GM23338 (cell line): ENCODE data around the gene RRP12. TPM values are rescaled to one million over a fixed set of nuclear protein-coding genes. Genes with fewer than 3 reads are reported as not detected.

ENCODE experiments used
- ATAC-seq: fragments of 200-7000 bp; cut with Tn5 transposase; 3 replicates; pipeline ENCODE4 v1.9.1; 2020
- DNase-seq: peaks from one replicate; pipeline ENCODE4 v3.0.0-alpha.2; 2015; ENCODE audit warnings: low spot score
- H2AFZ ChIP-seq: fragments of 200-600 bp; sonication (generic); 2 replicates; pipeline ENCODE4 v1.8.0; 2016; ENCODE audit warnings: antibody characterized with exemption, mild to moderate bottlenecking, moderate library complexity
- H3F3A ChIP-seq: fragments of 200-600 bp; sonication (generic); replicated peaks from 2 replicates; pipeline ENCODE4 v1.8.0; 2017; ENCODE audit warnings: antibody characterized with exemption, mixed run types, low read depth
- H3K27ac ChIP-seq: fragments of 200-600 bp; sonication (generic); 2 replicates; pipeline ENCODE4 v1.6.1; 2016; ENCODE audit warnings: low read depth
- H3K27me3 ChIP-seq: fragments of 200-600 bp; sonication (generic); 2 replicates; pipeline ENCODE4 v1.8.0; 2016; ENCODE audit warnings: mild to moderate bottlenecking, mixed run types, moderate library complexity; ENCODE audit not compliant: insufficient read depth
- H3K36me3 ChIP-seq: fragments of 200-600 bp; sonication (generic); 2 replicates; pipeline ENCODE4 v1.8.0; 2016; ENCODE audit warnings: mild to moderate bottlenecking; ENCODE audit not compliant: insufficient read depth
- H3K4me1 ChIP-seq: fragments of 200-600 bp; sonication (generic); 2 replicates; pipeline ENCODE4 v1.8.0; 2016; ENCODE audit warnings: mild to moderate bottlenecking, moderate library complexity; ENCODE audit not compliant: insufficient read depth
- H3K4me2 ChIP-seq: fragments of 200-600 bp; sonication (generic); 2 replicates; pipeline ENCODE4 v1.7.1; 2017; ENCODE audit warnings: mixed run types
- H3K4me3 ChIP-seq: fragments of 200-600 bp; sonication (generic); 2 replicates; pipeline ENCODE4 v1.6.1; 2016; ENCODE audit warnings: mixed run types
- H3K79me2 ChIP-seq: fragments of 200-600 bp; sonication (generic); replicated peaks from 2 replicates; pipeline ENCODE4 v1.8.0; 2017; ENCODE audit warnings: mild to moderate bottlenecking; ENCODE audit not compliant: insufficient read depth
- H3K9me2 ChIP-seq: fragments of 200-600 bp; sonication (generic); 2 replicates; pipeline ENCODE4 v1.8.0; 2017; ENCODE audit not compliant: insufficient read depth
- H4K20me1 ChIP-seq: fragments of 200-600 bp; sonication (generic); replicated peaks from 2 replicates; pipeline ENCODE4 v1.8.0; 2017; ENCODE audit warnings: mild to moderate bottlenecking; ENCODE audit not compliant: insufficient read depth
- H3K27ac Mint-ChIP-seq: 2 replicates; pipeline ENCODE4 v1.8.0; 2020; ENCODE audit warnings: inconsistent platforms, mild to moderate bottlenecking, moderate library complexity, mixed read lengths
- H3K27me3 Mint-ChIP-seq: 3 replicates; pipeline ENCODE4 v1.8.0; 2022; ENCODE audit warnings: low read depth, mild to moderate bottlenecking, moderate library complexity, mixed read lengths, inconsistent platforms; ENCODE audit not compliant: insufficient read depth, poor library complexity
- H3K36me3 Mint-ChIP-seq: 3 replicates; pipeline ENCODE4 v1.8.0; 2021; ENCODE audit warnings: low read depth, mild to moderate bottlenecking, inconsistent platforms, moderate library complexity, mixed read lengths
- H3K4me1 Mint-ChIP-seq: 3 replicates; pipeline ENCODE4 v1.8.0; 2020; ENCODE audit warnings: mild to moderate bottlenecking, inconsistent platforms, mixed read lengths
- H3K4me3 Mint-ChIP-seq: 3 replicates; pipeline ENCODE4 v1.8.0; 2021; ENCODE audit warnings: moderate library complexity, mild to moderate bottlenecking, inconsistent platforms, mixed read lengths
- H3K9me3 Mint-ChIP-seq: 3 replicates; pipeline ENCODE4 v1.8.0; 2020; ENCODE audit warnings: moderate library complexity, mild to moderate bottlenecking, inconsistent platforms, mixed read lengths
- CREB1 ChIP-seq: fragments of 250-450 bp; sonication (Bioruptor Pico); IDR thresholded peaks from 2 replicates; pipeline ENCODE4 v1.5.0; 2020; ENCODE audit warnings: low read depth, mild to moderate bottlenecking, moderate library complexity
- EZH2 ChIP-seq: fragments of 200-600 bp; sonication (generic); IDR thresholded peaks from one replicate; pipeline ENCODE4 v1.8.0; 2017; ENCODE audit warnings: antibody characterized with exemption, mild to moderate bottlenecking, low read depth; ENCODE audit not compliant: unreplicated experiment
- JUNB ChIP-seq: IDR thresholded peaks from one replicate; pipeline ENCODE4 v1.6.1; 2016; ENCODE audit warnings: antibody characterized with exemption; ENCODE audit not compliant: unreplicated experiment
- NANOG ChIP-seq: IDR thresholded peaks from 2 replicates; pipeline ENCODE4 v1.6.1; 2016; ENCODE audit warnings: antibody characterized with exemption, borderline replicate concordance
- POLR2AphosphoS5 ChIP-seq: IDR thresholded peaks from 2 replicates; pipeline ENCODE4 v1.6.1; 2016; ENCODE audit warnings: antibody characterized with exemption, low read depth
- STAT1 ChIP-seq: IDR thresholded peaks from one replicate; pipeline ENCODE4 v1.6.1; 2016; ENCODE audit warnings: antibody characterized with exemption; ENCODE audit not compliant: unreplicated experiment
- ZNF114 ChIP-seq: fragments of 250-450 bp; sonication (Bioruptor Pico); IDR thresholded peaks from 2 replicates; pipeline ENCODE4 v1.5.0; 2020; ENCODE audit warnings: mild to moderate bottlenecking, moderate library complexity
- ZNF331 ChIP-seq: fragments of 250-450 bp; sonication (Bioruptor Pico); IDR thresholded peaks from 2 replicates; pipeline ENCODE4 v1.5.0; 2020; ENCODE audit warnings: low read depth, mild to moderate bottlenecking, moderate library complexity
- polyA plus RNA-seq: library from polyadenylated mRNA; unstranded; fragments of >200 nt; fragmentation: Nextera tagmentation; extraction: Ambion mirVana; gene quantifications from 2 replicates; pipeline ENCODE4 v1.2.1, GENCODE V29; 2016
- total RNA-seq: library from RNA; depleted of rRNA; stranded (reverse); fragments of >200 nt; shearing (Covaris generic); gene quantifications from 2 replicates; pipeline ENCODE4 v1.2.3, GENCODE V29; 2014
- TF ChIP-seq, protein P1 (sequence below): IDR thresholded peaks from one replicate; pipeline ENCODE4 v1.6.1; 2018; ENCODE audit warnings: antibody characterized with exemption; ENCODE audit not compliant: unreplicated experiment
- TF ChIP-seq, protein P2 (sequence below): fragments of 250-450 bp; sonication (Bioruptor Pico); IDR thresholded peaks from 2 replicates; pipeline ENCODE4 v1.5.0; 2020; ENCODE audit warnings: mild to moderate bottlenecking, moderate library complexity
- TF ChIP-seq, protein P3 (sequence below): IDR thresholded peaks from 2 replicates; pipeline ENCODE4 v1.6.1; 2016; ENCODE audit warnings: antibody characterized with exemption

Gene RRP12
- total and polyA plus RNA-seq, 2 experiments from 2014 or later = 53.4 to 62.6 TPM

DNA sequence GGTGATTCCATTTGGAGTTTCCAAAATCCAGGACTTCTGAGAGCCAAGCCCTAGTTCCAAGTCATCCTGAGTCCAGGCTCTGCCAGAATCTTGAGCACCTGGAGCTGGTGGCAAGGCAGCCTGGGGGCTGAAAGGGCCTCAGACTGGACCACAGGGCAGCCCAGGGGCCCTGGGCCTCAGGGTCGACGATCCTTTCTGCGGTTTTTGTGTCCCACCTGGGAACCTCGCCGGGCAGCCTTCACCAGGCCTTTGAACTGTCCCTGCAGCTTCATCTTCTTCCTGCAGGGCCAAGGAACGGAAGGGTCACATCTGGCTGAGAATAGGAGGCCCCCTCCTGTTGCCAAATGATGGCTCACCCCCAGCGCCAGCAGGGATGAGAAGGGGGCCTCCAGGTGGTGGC, 44.2 kb downstream of the RRP12 start:
- no peak overlapping the region for H3K4me3 ChIP-seq
- H3K27ac ChIP-seq = 0 out of 2 replicates have a peak overlapping the region, but pooled peaks have one; percentile 26
- peaks cover 10% of the 10 kb centered on the region for H3F3A ChIP-seq
- H2AFZ ChIP-seq = no peak overlapping the region
- H3K36me3 ChIP-seq = peaks cover 11% of the 10 kb centered on the region; the same call in 1 of the 2 replicates
- ATAC-seq = no peak
- no peaks in the 10 kb centered on the region for H3K79me2 ChIP-seq
- no peak overlapping the region for H3K27ac Mint-ChIP-seq
- DNase-seq = no peak
- no peaks in the 10 kb centered on the region for H3K27me3 ChIP-seq
- H4K20me1 ChIP-seq = no peaks in the 10 kb centered on the region; the same call in 1 of the 2 replicates
- peaks cover 49% of the 10 kb centered on the region for H3K36me3 Mint-ChIP-seq
- peaks cover 10% of the 10 kb centered on the region for H3K27me3 Mint-ChIP-seq
- no peak overlapping the region for H3K4me2 ChIP-seq
- H3K4me1 Mint-ChIP-seq = peaks cover 5% of the 10 kb centered on the region; the same call in 2 of the 3 replicates
- TF ChIP-seq NANOG (no peak), CREB1 (CRISPR knock-in tag) (no peak)
- no peaks in the 10 kb centered on the region for H3K9me3 Mint-ChIP-seq
- H3K4me3 Mint-ChIP-seq = no peak overlapping the region
- H3K9me2 ChIP-seq = no peaks in the 10 kb centered on the region
- 0 out of 2 replicates have a peak, but pooled peaks cover 2% of the 10 kb centered on the region for H3K4me1 ChIP-seq

DNA sequence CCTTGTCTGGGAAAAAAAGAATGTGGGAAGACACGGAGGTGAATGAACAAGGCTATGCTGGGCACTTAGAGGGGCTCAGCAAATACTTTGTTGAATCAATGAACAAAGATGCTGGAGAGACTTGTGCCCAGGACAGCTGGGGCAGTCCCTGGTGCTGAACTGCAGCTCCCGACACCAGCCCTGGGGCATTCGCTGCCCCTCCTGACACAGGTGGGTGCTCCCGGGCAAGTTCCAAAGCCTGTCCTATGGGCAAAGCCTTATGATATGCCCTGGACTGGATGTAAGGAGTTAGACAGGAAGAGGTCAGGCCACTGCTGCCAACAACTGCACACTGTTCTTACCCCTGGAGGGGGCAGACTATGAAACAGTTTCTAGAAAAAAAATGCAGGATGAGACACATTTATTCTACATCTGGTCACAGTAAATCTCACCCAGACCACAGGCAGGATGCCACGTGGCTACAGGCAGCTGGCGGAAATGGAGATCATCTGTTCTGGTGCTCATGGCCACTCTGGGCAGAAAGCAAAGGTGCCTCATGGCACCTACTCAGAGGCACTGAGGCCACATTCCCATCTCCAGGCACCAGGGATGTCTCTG, 44.7 kb downstream of the RRP12 start:
- H3K4me1 Mint-ChIP-seq = peaks cover 5% of the 10 kb centered on the region; the same call in 2 of the 3 replicates
- TF ChIP-seq, protein P1, sequence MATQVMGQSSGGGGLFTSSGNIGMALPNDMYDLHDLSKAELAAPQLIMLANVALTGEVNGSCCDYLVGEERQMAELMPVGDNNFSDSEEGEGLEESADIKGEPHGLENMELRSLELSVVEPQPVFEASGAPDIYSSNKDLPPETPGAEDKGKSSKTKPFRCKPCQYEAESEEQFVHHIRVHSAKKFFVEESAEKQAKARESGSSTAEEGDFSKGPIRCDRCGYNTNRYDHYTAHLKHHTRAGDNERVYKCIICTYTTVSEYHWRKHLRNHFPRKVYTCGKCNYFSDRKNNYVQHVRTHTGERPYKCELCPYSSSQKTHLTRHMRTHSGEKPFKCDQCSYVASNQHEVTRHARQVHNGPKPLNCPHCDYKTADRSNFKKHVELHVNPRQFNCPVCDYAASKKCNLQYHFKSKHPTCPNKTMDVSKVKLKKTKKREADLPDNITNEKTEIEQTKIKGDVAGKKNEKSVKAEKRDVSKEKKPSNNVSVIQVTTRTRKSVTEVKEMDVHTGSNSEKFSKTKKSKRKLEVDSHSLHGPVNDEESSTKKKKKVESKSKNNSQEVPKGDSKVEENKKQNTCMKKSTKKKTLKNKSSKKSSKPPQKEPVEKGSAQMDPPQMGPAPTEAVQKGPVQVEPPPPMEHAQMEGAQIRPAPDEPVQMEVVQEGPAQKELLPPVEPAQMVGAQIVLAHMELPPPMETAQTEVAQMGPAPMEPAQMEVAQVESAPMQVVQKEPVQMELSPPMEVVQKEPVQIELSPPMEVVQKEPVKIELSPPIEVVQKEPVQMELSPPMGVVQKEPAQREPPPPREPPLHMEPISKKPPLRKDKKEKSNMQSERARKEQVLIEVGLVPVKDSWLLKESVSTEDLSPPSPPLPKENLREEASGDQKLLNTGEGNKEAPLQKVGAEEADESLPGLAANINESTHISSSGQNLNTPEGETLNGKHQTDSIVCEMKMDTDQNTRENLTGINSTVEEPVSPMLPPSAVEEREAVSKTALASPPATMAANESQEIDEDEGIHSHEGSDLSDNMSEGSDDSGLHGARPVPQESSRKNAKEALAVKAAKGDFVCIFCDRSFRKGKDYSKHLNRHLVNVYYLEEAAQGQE = no peak
- TF ChIP-seq ZNF331 (CRISPR knock-in tag) (no peak), EZH2 (no peak), POLR2AphosphoS5 (no peak), JUNB (no peak), STAT1 (no peak), ZNF114 (CRISPR knock-in tag) (no peak), CREB1 (CRISPR knock-in tag) (no peak)
- TF ChIP-seq, protein P2, sequence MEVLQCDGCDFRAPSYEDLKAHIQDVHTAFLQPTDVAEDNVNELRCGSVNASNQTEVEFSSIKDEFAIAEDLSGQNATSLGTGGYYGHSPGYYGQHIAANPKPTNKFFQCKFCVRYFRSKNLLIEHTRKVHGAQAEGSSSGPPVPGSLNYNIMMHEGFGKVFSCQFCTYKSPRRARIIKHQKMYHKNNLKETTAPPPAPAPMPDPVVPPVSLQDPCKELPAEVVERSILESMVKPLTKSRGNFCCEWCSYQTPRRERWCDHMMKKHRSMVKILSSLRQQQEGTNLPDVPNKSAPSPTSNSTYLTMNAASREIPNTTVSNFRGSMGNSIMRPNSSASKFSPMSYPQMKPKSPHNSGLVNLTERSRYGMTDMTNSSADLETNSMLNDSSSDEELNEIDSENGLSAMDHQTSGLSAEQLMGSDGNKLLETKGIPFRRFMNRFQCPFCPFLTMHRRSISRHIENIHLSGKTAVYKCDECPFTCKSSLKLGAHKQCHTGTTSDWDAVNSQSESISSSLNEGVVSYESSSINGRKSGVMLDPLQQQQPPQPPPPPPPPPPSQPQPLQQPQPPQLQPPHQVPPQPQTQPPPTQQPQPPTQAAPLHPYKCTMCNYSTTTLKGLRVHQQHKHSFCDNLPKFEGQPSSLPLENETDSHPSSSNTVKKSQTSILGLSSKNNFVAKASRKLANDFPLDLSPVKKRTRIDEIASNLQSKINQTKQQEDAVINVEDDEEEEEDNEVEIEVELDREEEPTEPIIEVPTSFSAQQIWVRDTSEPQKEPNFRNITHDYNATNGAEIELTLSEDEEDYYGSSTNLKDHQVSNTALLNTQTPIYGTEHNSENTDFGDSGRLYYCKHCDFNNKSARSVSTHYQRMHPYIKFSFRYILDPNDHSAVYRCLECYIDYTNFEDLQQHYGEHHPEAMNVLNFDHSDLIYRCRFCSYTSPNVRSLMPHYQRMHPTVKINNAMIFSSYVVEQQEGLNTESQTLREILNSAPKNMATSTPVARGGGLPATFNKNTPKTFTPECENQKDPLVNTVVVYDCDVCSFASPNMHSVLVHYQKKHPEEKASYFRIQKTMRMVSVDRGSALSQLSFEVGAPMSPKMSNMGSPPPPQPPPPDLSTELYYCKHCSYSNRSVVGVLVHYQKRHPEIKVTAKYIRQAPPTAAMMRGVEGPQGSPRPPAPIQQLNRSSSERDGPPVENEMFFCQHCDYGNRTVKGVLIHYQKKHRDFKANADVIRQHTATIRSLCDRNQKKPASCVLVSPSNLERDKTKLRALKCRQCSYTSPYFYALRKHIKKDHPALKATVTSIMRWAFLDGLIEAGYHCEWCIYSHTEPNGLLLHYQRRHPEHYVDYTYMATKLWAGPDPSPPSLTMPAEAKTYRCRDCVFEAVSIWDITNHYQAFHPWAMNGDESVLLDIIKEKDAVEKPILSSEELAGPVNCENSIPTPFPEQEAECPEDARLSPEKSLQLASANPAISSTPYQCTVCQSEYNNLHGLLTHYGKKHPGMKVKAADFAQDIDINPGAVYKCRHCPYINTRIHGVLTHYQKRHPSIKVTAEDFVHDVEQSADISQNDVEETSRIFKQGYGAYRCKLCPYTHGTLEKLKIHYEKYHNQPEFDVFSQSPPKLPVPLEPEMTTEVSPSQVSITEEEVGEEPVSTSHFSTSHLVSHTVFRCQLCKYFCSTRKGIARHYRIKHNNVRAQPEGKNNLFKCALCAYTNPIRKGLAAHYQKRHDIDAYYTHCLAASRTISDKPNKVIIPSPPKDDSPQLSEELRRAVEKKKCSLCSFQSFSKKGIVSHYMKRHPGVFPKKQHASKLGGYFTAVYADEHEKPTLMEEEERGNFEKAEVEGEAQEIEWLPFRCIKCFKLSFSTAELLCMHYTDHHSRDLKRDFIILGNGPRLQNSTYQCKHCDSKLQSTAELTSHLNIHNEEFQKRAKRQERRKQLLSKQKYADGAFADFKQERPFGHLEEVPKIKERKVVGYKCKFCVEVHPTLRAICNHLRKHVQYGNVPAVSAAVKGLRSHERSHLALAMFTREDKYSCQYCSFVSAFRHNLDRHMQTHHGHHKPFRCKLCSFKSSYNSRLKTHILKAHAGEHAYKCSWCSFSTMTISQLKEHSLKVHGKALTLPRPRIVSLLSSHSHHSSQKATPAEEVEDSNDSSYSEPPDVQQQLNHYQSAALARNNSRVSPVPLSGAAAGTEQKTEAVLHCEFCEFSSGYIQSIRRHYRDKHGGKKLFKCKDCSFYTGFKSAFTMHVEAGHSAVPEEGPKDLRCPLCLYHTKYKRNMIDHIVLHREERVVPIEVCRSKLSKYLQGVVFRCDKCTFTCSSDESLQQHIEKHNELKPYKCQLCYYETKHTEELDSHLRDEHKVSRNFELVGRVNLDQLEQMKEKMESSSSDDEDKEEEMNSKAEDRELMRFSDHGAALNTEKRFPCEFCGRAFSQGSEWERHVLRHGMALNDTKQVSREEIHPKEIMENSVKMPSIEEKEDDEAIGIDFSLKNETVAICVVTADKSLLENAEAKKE (CRISPR knock-in tag) = no peak
- TF ChIP-seq, protein P3, sequence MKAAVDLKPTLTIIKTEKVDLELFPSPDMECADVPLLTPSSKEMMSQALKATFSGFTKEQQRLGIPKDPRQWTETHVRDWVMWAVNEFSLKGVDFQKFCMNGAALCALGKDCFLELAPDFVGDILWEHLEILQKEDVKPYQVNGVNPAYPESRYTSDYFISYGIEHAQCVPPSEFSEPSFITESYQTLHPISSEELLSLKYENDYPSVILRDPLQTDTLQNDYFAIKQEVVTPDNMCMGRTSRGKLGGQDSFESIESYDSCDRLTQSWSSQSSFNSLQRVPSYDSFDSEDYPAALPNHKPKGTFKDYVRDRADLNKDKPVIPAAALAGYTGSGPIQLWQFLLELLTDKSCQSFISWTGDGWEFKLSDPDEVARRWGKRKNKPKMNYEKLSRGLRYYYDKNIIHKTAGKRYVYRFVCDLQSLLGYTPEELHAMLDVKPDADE = no peak

More for the DNA sequence above, 44.7 kb downstream of the RRP12 start:
- no peaks in the 10 kb centered on the region for H3K9me2 ChIP-seq
- no peak overlapping the region for H3K4me3 ChIP-seq
- peaks cover 11% of the 10 kb centered on the region; the same call in 1 of the 2 replicates for H3K36me3 ChIP-seq
- H3K4me3 Mint-ChIP-seq = no peak overlapping the region; the same call in 2 of the 3 replicates
- no peak overlapping the region for H2AFZ ChIP-seq
- 0 out of 2 replicates have a peak overlapping the region, but pooled peaks have one; percentile 26 for H3K27ac ChIP-seq
- H3K36me3 Mint-ChIP-seq = peaks cover 51% of the 10 kb centered on the region
- H3K27ac Mint-ChIP-seq = peak overlapping the region; percentile 90
- no peaks in the 10 kb centered on the region for H3K79me2 ChIP-seq
- no peaks in the 10 kb centered on the region for H3K27me3 ChIP-seq
- H3K4me2 ChIP-seq = no peak overlapping the region
- H3K4me1 ChIP-seq = 0 out of 2 replicates have a peak, but pooled peaks cover 2% of the 10 kb centered on the region
- peaks cover 10% of the 10 kb centered on the region for H3K27me3 Mint-ChIP-seq
- ATAC-seq (no peak), DNase-seq (no peak)
- no peaks in the 10 kb centered on the region; the same call in 1 of the 2 replicates for H4K20me1 ChIP-seq
- peaks cover 10% of the 10 kb centered on the region for H3F3A ChIP-seq
- H3K9me3 Mint-ChIP-seq = no peaks in the 10 kb centered on the region
